ENCODE results near the gene PCDHB2. TPM values are rescaled to one million over a fixed set of nuclear protein-coding genes. Genes with fewer than 3 reads are reported as not detected.
"Not testable (repeated sequence)": the region's sequence is repeated elsewhere in the genome, so short reads cannot be mapped to it uniquely, and the experiment has no call there.

PCDHB2 gene
- polyA plus RNA-seq, 6 donors from 2014 or later, result 0.13 TPM; not detected in 5

DNA sequence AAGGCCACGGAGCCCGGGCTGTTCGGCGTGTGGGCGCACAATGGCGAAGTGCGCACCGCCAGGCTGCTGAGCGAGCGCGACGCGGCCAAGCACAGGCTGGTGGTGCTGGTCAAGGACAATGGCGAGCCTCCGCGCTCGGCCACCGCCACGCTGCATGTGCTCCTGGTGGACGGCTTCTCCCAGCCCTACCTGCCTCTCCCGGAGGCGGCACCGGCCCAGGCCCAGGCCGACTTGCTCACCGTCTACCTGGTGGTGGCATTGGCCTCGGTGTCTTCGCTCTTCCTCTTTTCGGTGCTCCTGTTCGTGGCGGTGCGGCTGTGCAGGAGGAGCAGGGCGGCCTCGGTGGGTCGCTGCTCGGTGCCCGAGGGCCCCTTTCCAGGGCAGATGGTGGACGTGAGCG, 8.1 kb downstream of the PCDHB2 start:
- not testable (repeated sequence) for H3K4me1 Mint-ChIP-seq; DNase-seq; H3K4me3 Mint-ChIP-seq; H3K27ac Mint-ChIP-seq; ATAC-seq (ENCODE audit: low read depth in 2 of 2)
- Mint-ChIP-seq H3K27me3 (peaks cover 26 to 41% (median 28%) of the 10 kb centered on the region in 3 donors), H3K9me3 (peaks cover 4 to 44% (median 22%) of the 10 kb centered on the region in 7 donors), H3K36me3 (peaks cover 11 to 15% of the 10 kb centered on the region in 2 donors)

DNA sequence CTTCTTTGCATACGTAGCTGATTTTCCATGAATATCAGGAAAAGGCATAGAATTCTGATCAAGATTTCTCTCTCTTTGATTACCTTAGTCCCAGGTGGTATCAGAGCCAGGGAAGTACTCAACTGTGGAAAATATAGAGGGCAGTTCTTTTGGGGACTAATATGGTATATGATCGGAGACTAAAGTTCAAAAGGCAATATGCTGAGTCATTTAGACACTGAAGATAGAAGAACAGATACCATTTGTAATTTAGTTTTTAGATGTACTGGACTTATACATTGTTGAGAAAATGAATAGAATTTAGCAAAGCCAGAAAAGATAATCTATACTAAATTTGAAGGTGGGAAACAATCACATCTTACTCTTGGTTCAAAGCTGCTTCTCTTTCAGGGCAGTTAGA, 10.9 kb downstream of the PCDHB2 start:
- Mint-ChIP-seq H3K9me3 (peaks cover 2 to 35% (median 21%) of the 10 kb centered on the region in 7 donors), H3K4me1 (peaks cover 0 to 2% (median 1%) of the 10 kb centered on the region in 3 donors), H3K4me3 (no peak overlapping the region), H3K27ac (no peak overlapping the region), H3K36me3 (peaks cover 4 to 11% of the 10 kb centered on the region in 2 donors), H3K27me3 (peaks cover 7 to 28% (median 18%) of the 10 kb centered on the region in 3 donors)
- DNase-seq, result no peak
- no peak for ATAC-seq (ENCODE audit: low read depth in 2 of 2)

DNA sequence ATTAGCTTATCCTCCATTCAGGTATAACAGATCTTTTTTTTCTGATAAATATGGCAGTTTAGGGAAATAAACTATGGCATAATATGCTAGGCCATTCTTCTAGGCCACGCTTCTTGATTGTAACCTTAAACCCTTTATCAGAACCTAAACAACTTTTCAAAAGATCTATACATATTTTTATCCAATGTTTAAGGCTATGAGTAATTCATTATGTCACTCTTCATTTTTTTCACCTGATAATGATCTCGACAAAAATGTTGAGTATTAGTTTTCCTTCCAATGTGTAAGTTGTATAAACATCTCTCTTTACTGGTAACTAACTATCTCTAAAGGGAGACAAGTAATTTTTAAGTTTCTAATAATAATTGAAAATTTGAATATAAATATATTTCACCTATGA, 24.8 kb downstream of the PCDHB2 start:
- no peak for ATAC-seq (ENCODE audit: low read depth in 2 of 2)
- Mint-ChIP-seq H3K4me3 (no peak overlapping the region), H3K27ac (no peak overlapping the region), H3K36me3 (peaks cover 4 to 16% of the 10 kb centered on the region in 2 donors), H3K9me3 (peaks cover 6 to 51% (median 33%) of the 10 kb centered on the region in 7 donors), H3K4me1 (no peaks in the 10 kb centered on the region), H3K27me3 (peaks cover 7 to 23% (median 20%) of the 10 kb centered on the region in 3 donors)
- DNase-seq, result no peak

DNA sequence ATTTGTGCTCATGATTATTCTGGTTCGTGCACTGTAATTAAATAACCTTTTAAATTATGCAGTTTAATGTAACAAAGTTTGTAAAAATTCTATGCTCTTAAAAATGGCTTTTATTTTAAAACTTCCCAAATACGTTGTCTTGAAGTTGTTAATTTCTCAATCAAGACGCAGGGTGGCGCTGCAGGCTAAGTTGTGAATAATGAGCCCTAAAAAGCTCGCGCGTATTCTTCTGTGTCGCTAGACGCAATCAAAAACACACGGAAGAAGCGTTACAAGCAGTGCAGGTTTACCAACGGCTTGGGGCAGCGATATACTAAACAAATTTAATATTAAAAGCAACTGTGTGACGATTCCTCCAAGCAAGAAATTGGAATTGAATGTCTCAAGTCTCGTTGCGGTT, 27.1 kb downstream of the PCDHB2 start, which contains the start of gene PCDHB4:
Gene PCDHB4 (plus strand): TSS at position 256 of the 400 bp plus-strand sequence. CDS start 181 bp downstream, outside the sequence.
- ATAC-seq (ENCODE audit: low read depth in 2 of 2), result no peak
- H3K36me3 Mint-ChIP-seq, result peaks cover 0 to 6% of the 10 kb centered on the region in 2 donors
- DNase-seq, result no peak

DNA sequence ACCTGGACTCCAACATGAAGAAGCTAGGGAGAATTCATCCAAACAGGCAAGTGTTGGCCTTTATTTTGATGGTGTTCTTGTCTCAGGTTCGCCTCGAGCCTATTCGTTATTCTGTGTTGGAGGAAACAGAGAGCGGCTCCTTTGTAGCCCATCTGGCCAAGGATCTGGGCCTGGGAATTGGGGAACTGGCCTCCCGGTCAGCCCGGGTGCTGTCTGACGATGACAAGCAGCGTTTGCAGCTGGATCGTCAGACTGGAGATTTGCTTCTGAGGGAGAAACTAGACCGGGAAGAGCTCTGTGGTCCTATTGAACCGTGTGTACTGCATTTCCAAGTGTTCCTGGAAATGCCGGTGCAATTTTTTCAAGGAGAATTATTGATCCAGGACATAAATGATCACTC, 27.6 kb downstream of the PCDHB2 start:
- Mint-ChIP-seq H3K27me3 (peaks cover 7 to 23% (median 20%) of the 10 kb centered on the region in 3 donors), H3K36me3 (peaks cover 0 to 6% of the 10 kb centered on the region in 2 donors), H3K4me3 (no peak overlapping the region), H3K9me3 (peaks cover 4 to 27% (median 12%) of the 10 kb centered on the region in 7 donors), H3K4me1 (no peaks in the 10 kb centered on the region), H3K27ac (no peak overlapping the region)
- DNase-seq, result no peak
- ATAC-seq (ENCODE audit: low read depth in 2 of 2), result no peak

More for the DNA sequence above, 27.1 kb downstream of the PCDHB2 start, which contains the start of gene PCDHB4:
- H3K4me3 Mint-ChIP-seq, result no peak within 1 kb of the TSS
- H3K27ac Mint-ChIP-seq, result no peak within 1 kb of the TSS
- H3K9me3 Mint-ChIP-seq, result peaks cover 4 to 31% (median 15%) of the 10 kb centered on the region in 7 donors
- H3K27me3 Mint-ChIP-seq, result peaks cover 7 to 23% (median 20%) of the 10 kb centered on the region in 3 donors
- no peaks in the 10 kb centered on the region for H3K4me1 Mint-ChIP-seq

DNA sequence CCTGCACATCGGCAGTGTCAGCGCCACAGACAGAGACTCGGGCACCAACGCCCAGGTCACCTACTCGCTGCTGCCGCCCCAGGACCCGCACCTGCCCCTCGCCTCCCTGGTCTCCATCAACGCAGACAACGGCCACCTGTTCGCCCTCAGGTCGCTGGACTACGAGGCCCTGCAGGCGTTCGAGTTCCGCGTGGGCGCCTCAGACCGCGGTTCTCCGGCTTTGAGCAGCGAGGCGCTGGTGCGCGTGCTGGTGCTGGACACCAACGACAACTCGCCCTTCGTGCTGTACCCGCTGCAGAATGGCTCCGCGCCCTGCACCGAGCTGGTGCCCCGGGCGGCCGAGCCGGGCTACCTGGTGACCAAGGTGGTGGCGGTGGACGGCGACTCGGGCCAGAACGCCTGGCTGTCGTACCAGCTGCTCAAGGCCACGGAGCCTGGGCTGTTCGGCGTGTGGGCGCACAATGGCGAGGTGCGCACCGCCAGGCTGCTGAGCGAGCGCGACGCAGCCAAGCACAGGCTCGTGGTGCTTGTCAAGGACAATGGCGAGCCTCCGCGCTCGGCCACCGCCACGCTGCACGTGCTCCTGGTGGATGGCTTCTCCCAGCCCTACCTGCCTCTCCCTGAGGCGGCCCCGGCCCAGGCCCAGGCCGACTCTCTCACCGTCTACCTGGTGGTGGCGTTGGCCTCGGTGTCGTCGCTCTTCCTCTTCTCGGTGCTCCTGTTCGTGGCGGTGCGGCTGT, 29.2 kb downstream of the PCDHB2 start:
- not testable (repeated sequence) for H3K4me1 Mint-ChIP-seq; H3K36me3 Mint-ChIP-seq; DNase-seq; H3K4me3 Mint-ChIP-seq; ATAC-seq (ENCODE audit: low read depth in 2 of 2)
- Mint-ChIP-seq H3K9me3 (peaks cover 4 to 27% (median 11%) of the 10 kb centered on the region in 7 donors), H3K27me3 (peaks cover 10 to 25% (median 23%) of the 10 kb centered on the region in 3 donors), H3K27ac (peak overlapping the region in 1 of 6 donors; percentile 52)

DNA sequence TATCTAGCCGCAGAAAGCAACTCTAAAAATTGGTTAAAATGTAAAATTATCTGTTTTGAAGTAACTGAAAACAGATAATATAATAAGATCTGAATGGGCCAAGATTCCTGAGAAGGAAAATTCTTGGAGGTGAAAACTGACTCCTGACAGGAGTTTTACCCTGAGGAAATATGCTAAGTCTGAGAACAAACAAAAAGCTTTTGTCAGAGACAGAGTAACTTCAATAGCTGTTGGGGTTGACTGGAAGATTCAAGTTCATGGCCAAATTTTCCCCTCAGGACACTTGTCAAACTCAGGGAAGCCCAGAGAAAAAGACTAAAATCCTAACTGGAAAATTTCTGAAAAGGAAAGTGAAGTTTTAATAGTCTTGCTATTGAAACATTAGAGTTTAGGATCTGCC, 32.9 kb downstream of the PCDHB2 start:
- Mint-ChIP-seq H3K36me3 (peaks cover 0 to 6% of the 10 kb centered on the region in 2 donors), H3K27ac (no peak overlapping the region), H3K4me1 (no peaks in the 10 kb centered on the region), H3K4me3 (no peak overlapping the region), H3K9me3 (peaks cover 4 to 19% (median 13%) of the 10 kb centered on the region in 7 donors), H3K27me3 (peaks cover 13 to 19% (median 14%) of the 10 kb centered on the region in 3 donors)
- ATAC-seq (ENCODE audit: low read depth in 2 of 2) (no peak), DNase-seq (no peak)

DNA sequence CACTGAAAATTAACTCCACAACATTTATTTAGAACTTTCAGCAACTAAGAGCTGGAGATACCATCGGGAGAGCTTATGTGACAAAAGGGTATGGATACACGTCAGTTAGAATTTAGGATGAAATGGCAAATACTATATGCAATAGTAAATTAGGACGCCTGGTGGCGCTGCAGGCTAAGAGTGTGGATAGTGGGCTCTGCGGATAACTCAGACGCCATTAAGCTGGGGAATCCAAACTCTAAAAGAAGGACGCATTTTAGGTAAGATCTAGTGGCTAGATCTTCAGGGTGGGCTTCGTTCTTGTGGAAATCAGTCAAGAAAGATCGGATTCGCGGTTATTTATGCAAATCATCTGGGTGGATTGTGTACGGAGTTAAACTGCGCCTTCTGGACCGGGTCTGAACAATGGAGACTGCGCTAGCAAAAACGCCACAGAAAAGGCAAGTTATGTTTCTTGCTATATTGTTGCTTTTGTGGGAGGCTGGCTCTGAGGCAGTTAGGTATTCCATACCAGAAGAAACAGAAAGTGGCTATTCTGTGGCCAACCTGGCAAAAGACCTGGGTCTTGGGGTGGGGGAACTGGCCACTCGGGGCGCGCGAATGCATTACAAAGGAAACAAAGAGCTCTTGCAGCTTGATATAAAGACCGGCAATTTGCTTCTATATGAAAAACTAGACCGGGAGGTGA, 40.8 kb downstream of the PCDHB2 start, which contains the start of gene PCDHB5:
Gene PCDHB5 (plus strand): TSS at position 177 of the 688 bp plus-strand sequence. CDS start 229 bp downstream, at position 406.
- Mint-ChIP-seq H3K27ac (peak within 1 kb of the TSS in 1 of 6 donors; percentile 72), H3K36me3 (peaks cover 15 to 16% of the 10 kb centered on the region in 2 donors), H3K27me3 (peaks cover 17 to 25% (median 21%) of the 10 kb centered on the region in 3 donors), H3K9me3 (peaks cover 12 to 68% (median 38%) of the 10 kb centered on the region in 7 donors), H3K4me1 (peaks cover 6 to 7% (median 7%) of the 10 kb centered on the region in 3 donors), H3K4me3 (peak within 1 kb of the TSS in 3 of 8 donors; percentile 4 to 17 (median 14))
- ATAC-seq (ENCODE audit: low read depth in 2 of 2) (no peak), DNase-seq (no peak)

DNA sequence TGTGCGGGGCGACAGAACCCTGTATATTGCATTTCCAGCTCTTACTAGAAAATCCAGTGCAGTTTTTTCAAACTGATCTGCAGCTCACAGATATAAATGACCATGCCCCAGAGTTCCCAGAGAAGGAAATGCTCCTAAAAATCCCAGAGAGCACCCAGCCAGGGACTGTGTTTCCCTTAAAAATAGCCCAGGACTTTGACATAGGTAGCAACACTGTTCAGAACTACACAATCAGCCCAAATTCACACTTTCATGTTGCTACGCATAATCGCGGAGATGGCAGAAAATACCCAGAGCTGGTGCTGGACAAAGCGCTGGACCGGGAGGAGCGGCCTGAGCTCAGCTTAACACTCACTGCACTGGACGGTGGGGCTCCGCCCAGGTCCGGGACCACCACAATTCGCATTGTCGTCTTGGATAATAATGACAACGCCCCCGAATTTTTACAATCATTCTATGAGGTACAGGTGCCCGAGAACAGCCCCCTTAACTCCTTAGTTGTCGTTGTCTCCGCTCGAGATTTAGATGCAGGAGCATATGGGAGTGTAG, 41.4 kb downstream of the PCDHB2 start:
- ATAC-seq (ENCODE audit: low read depth in 2 of 2), result no peak
- no peak overlapping the region for H3K27ac Mint-ChIP-seq
- peaks cover 11 to 27% (median 21%) of the 10 kb centered on the region in 3 donors for H3K27me3 Mint-ChIP-seq
- peak overlapping the region in 1 of 8 donors; percentile 14 for H3K4me3 Mint-ChIP-seq
- peaks cover 12 to 68% (median 37%) of the 10 kb centered on the region in 7 donors for H3K9me3 Mint-ChIP-seq
- peaks cover 6 to 7% (median 7%) of the 10 kb centered on the region in 3 donors for H3K4me1 Mint-ChIP-seq
- no peak for DNase-seq
- peaks cover 15 to 16% of the 10 kb centered on the region in 2 donors for H3K36me3 Mint-ChIP-seq

DNA sequence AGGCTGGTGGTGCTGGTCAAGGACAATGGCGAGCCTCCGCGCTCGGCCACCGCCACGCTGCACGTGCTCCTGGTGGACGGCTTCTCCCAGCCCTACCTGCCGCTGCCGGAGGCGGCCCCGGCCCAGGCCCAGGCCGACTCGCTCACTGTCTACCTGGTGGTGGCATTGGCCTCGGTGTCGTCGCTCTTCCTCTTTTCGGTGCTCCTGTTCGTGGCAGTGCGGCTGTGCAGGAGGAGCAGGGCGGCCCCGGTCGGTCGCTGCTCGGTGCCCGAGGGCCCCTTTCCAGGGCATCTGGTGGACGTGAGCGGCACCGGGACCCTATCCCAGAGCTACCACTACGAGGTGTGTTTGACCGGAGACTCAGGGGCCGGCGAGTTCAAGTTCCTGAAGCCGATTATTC, 42.9 kb downstream of the PCDHB2 start:
- H3K27me3 Mint-ChIP-seq, result peaks cover 17 to 32% (median 22%) of the 10 kb centered on the region in 3 donors
- DNase-seq, result not testable (repeated sequence)

More for the DNA sequence above, 42.9 kb downstream of the PCDHB2 start:
- not testable (repeated sequence) for H3K27ac Mint-ChIP-seq; ATAC-seq (ENCODE audit: low read depth in 2 of 2); H3K4me1 Mint-ChIP-seq; H3K4me3 Mint-ChIP-seq
- Mint-ChIP-seq H3K36me3 (peaks cover 15 to 16% of the 10 kb centered on the region in 2 donors), H3K9me3 (peaks cover 12 to 63% (median 35%) of the 10 kb centered on the region in 7 donors)

Measured in naive B cell (primary cell).